ENCODE results near the gene NUDT4B.
"Not testable (repeated sequence)": the region's sequence is repeated elsewhere in the genome, so short reads cannot be mapped to it uniquely, and the experiment has no call there.

GRCh38 chr1:148758412-148758811 is 9.8 kb downstream of the NUDT4B start:
- not testable (repeated sequence) for TF ChIP-seq ZNF416 (tag by site-specific recombination; IDR thresholded peaks at IDR 0.05); CTCF (tag by site-specific recombination; IDR thresholded peaks at IDR 0.05); ZNF555 (tag by site-specific recombination; conservative IDR thresholded peaks at IDR 0.05); ZNF76 (tag by site-specific recombination; IDR thresholded peaks at IDR 0.05; ENCODE audit: borderline replicate concordance, low read depth); KLF7 (tag by site-specific recombination; IDR thresholded peaks at IDR 0.05; ENCODE audit: borderline replicate concordance); KLF10 (tag by site-specific recombination; IDR thresholded peaks at IDR 0.05); PRDM6 (tag by site-specific recombination; IDR thresholded peaks at IDR 0.05)

Measured in HEK293 (cell line).